SK-N-SH treated with all-trans-retinoic acid at 6 μM for 48 hours (cell line): Measurements from ENCODE around the gene SSUH2.

Experiments used
- ATAC-seq: fragments of 200-7000 bp; cut with Tn5 transposase; 3 replicates; pipeline ENCODE4 v1.9.1; 2020; ENCODE audit warnings: mild to moderate bottlenecking, moderate library complexity
- ARNTL ChIP-seq: fragments of 450-650 bp; formaldehyde crosslinking; IDR thresholded peaks from 2 replicates; pipeline ENCODE4 v1.5.0; 2020; ENCODE audit warnings: low read depth, mild to moderate bottlenecking, moderate library complexity, borderline replicate concordance
- BACH2 ChIP-seq: fragments of 250-450 bp; sonication (Bioruptor Pico); IDR thresholded peaks from 2 replicates; pipeline ENCODE4 v1.9.0; 2021; ENCODE audit warnings: mild to moderate bottlenecking, borderline replicate concordance
- CREB5 ChIP-seq: fragments of 250-450 bp; sonication (Bioruptor Pico); IDR thresholded peaks from 2 replicates; pipeline ENCODE4 v1.5.1; 2020; ENCODE audit warnings: low read depth, mild to moderate bottlenecking, moderate library complexity
- CSDC2 ChIP-seq: fragments of 250-450 bp; sonication (Bioruptor Pico); IDR thresholded peaks from 2 replicates; pipeline ENCODE4 v1.5.0; 2020; ENCODE audit warnings: mild to moderate bottlenecking, moderate library complexity
- CSRNP3 ChIP-seq: fragments of 250-450 bp; sonication (Bioruptor Pico); IDR thresholded peaks from 2 replicates; pipeline ENCODE4 v1.5.1; 2021; ENCODE audit warnings: mild to moderate bottlenecking, moderate library complexity
- GLIS3 ChIP-seq: fragments of 250-450 bp; sonication (Bioruptor Pico); IDR thresholded peaks from 2 replicates; pipeline ENCODE4 v1.5.0; 2020; ENCODE audit warnings: mild to moderate bottlenecking, moderate library complexity
- ISL1 ChIP-seq: fragments of 250-450 bp; sonication (Bioruptor Pico); IDR thresholded peaks from 2 replicates; pipeline ENCODE4 v2.1.2; 2022; ENCODE audit warnings: mild to moderate bottlenecking, moderate library complexity
- OSR1 ChIP-seq: fragments of 250-450 bp; sonication (Bioruptor Pico); IDR thresholded peaks from 2 replicates; pipeline ENCODE4 v1.8.0; 2022; ENCODE audit warnings: moderate library complexity, mild to moderate bottlenecking, inconsistent platforms
- PATZ1 ChIP-seq: fragments of 250-450 bp; sonication (Bioruptor Pico); IDR thresholded peaks from 2 replicates; pipeline ENCODE4 v1.8.0; 2020; ENCODE audit warnings: mild to moderate bottlenecking, moderate library complexity, borderline replicate concordance
- POU6F1 ChIP-seq: fragments of 250-450 bp; sonication (Bioruptor Pico); IDR thresholded peaks from 2 replicates; pipeline ENCODE4 v1.8.0; 2021; ENCODE audit warnings: low read depth, mild to moderate bottlenecking, moderate library complexity, borderline replicate concordance
- PPARA ChIP-seq: fragments of 250-450 bp; sonication (Bioruptor Pico); IDR thresholded peaks from 2 replicates; pipeline ENCODE4 v1.5.0; 2020; ENCODE audit warnings: mild to moderate bottlenecking, borderline replicate concordance
- RARB ChIP-seq: fragments of 250-450 bp; sonication (Bioruptor Pico); IDR thresholded peaks from 2 replicates; pipeline ENCODE4 v1.8.0; 2021; ENCODE audit warnings: mild to moderate bottlenecking, moderate library complexity
- SNAI2 ChIP-seq: fragments of 250-450 bp; sonication (Bioruptor Pico); IDR thresholded peaks from 2 replicates; pipeline ENCODE4 v1.5.0; 2020; ENCODE audit warnings: mild to moderate bottlenecking, moderate library complexity
- TCF4 ChIP-seq: fragments of 250-450 bp; sonication (Bioruptor Pico); IDR thresholded peaks from 2 replicates; pipeline ENCODE4 v1.8.0; 2021; ENCODE audit warnings: mild to moderate bottlenecking, moderate library complexity, borderline replicate concordance
- TOX ChIP-seq: fragments of 250-450 bp; sonication (Bioruptor Pico); IDR thresholded peaks from 2 replicates; pipeline ENCODE4 v1.8.0; 2021; ENCODE audit warnings: mild to moderate bottlenecking, moderate library complexity, borderline replicate concordance
- ZC3H10 ChIP-seq: fragments of 250-450 bp; sonication (Bioruptor Pico); IDR thresholded peaks from 2 replicates; pipeline ENCODE4 v1.5.1; 2021; ENCODE audit warnings: mild to moderate bottlenecking, moderate library complexity
- ZFP3 ChIP-seq: fragments of 250-450 bp; sonication (Bioruptor Pico); IDR thresholded peaks from 2 replicates; pipeline ENCODE4 v1.5.0; 2020; ENCODE audit warnings: mild to moderate bottlenecking, moderate library complexity
- ZFP30 ChIP-seq: fragments of 450-650 bp; formaldehyde crosslinking; IDR thresholded peaks from 2 replicates; pipeline ENCODE4 v1.5.0; 2022; ENCODE audit warnings: mild to moderate bottlenecking, moderate library complexity
- ZNF565 ChIP-seq: fragments of 450-650 bp; formaldehyde crosslinking; conservative IDR thresholded peaks from 2 replicates; pipeline ENCODE4 v1.5.0; 2020; ENCODE audit warnings: low read depth, mild to moderate bottlenecking, moderate library complexity
- ZNF70 ChIP-seq: fragments of 450-650 bp; formaldehyde crosslinking; IDR thresholded peaks from 2 replicates; pipeline ENCODE4 v1.5.0; 2020; ENCODE audit warnings: mild to moderate bottlenecking, moderate library complexity
- ZNF8 ChIP-seq: fragments of 450-650 bp; formaldehyde crosslinking; IDR thresholded peaks from 2 replicates; pipeline ENCODE4 v1.5.0; 2020; ENCODE audit warnings: mild to moderate bottlenecking, moderate library complexity

The SSUH2 gene

GRCh38 chr3:8608041-8608790 is 36.4 kb downstream of the SSUH2 start (continued):
- no peak for TF ChIP-seq CSDC2 (CRISPR knock-in tag)
- no peak for TF ChIP-seq SNAI2
- TF ChIP-seq ZFP30 (CRISPR knock-in tag): no peak
- no peak for TF ChIP-seq ZNF565 (CRISPR knock-in tag)

- peak; percentile 97 for ATAC-seq
- peak; percentile 51; the same call in 1 of the 2 replicates for TF ChIP-seq TCF4 (CRISPR knock-in tag)
- no peak for TF ChIP-seq GLIS3 (CRISPR knock-in tag)
- no peak for TF ChIP-seq OSR1 (CRISPR knock-in tag)
- TF ChIP-seq TOX (CRISPR knock-in tag): no peak
- no peak for TF ChIP-seq PPARA (CRISPR knock-in tag)
- no peak for TF ChIP-seq ZFP30 (CRISPR knock-in tag)
- no peak for TF ChIP-seq SNAI2
Observed at GRCh38 chr3:8607234-8608040, 37.2 kb downstream of the SSUH2 start.

GRCh38 chr3:8606701-8607231 is 37.8 kb downstream of the SSUH2 start:
- no peak for TF ChIP-seq TOX (CRISPR knock-in tag)
- no peak for TF ChIP-seq ZC3H10
- no peak for TF ChIP-seq CSRNP3
- no peak for TF ChIP-seq SNAI2
- no peak for TF ChIP-seq GLIS3 (CRISPR knock-in tag)
- TF ChIP-seq ZNF70: no peak
- no peak for TF ChIP-seq ZFP30 (CRISPR knock-in tag)
- no peak for TF ChIP-seq ZNF8 (CRISPR knock-in tag)
- TF ChIP-seq POU6F1 (CRISPR knock-in tag): no peak
- TF ChIP-seq OSR1 (CRISPR knock-in tag): no peak
- peak; percentile 36 for ATAC-seq

- no peak for ATAC-seq
- no peak for TF ChIP-seq POU6F1 (CRISPR knock-in tag)
- TF ChIP-seq BACH2 (CRISPR knock-in tag): no peak
- no peak for TF ChIP-seq PATZ1 (CRISPR knock-in tag)
- TF ChIP-seq CREB5 (CRISPR knock-in tag): no peak
- no peak for TF ChIP-seq ARNTL (CRISPR knock-in tag)
- TF ChIP-seq ISL1 (CRISPR knock-in tag): no peak
- no peak for TF ChIP-seq ZC3H10
- TF ChIP-seq ZNF70: no peak
- TF ChIP-seq CSDC2 (CRISPR knock-in tag): no peak
- TF ChIP-seq TCF4 (CRISPR knock-in tag): no peak
- no peak for TF ChIP-seq GLIS3 (CRISPR knock-in tag)
- TF ChIP-seq CSRNP3: no peak
- TF ChIP-seq TOX (CRISPR knock-in tag): no peak
- no peak for TF ChIP-seq ZFP30 (CRISPR knock-in tag)
- TF ChIP-seq PPARA (CRISPR knock-in tag): no peak
- TF ChIP-seq OSR1 (CRISPR knock-in tag): no peak
- no peak for TF ChIP-seq RARB (CRISPR knock-in tag)
- no peak for TF ChIP-seq ZFP3
- TF ChIP-seq, all 23 proteins: peak for 0
Observed at GRCh38 chr3:8604988-8605387, 39.6 kb downstream of the SSUH2 start.
